GM12892 (cell line): ENCODE data around the gene SMG9.

Experiments
- POLR2A ChIP-seq: IDR thresholded peaks from 2 replicates; pipeline ENCODE4 v1.6.1; 2011; ENCODE audit warnings: low read depth, low read length, control low read depth
- TAF1 ChIP-seq: IDR thresholded peaks from 2 replicates; pipeline ENCODE4 v1.6.1; 2011; ENCODE audit warnings: low read depth, mild to moderate bottlenecking, control low read depth, low read length, borderline replicate concordance

DNA sequence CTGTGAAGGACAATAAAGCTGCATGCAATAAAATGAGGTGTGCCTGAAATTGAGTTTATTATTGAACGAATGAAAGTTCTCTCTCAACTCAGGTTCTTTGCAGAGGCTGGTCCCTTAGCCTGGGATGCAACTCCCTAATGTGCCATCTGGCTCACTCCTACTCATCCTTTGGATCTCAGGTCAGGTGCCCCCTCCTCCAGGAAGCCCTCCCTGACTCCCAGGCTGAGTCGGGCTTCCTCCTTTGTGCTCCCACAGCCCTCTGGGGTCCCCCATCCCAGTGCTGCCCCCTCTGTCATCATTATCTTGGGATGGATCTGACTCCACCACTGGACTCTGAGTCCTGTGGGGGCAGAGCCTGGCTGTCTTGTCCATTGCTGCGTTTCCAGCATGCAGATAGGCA lies 41.6 kb downstream of the SMG9 start:
- TF ChIP-seq TAF1 (no peak), POLR2A (no peak)
